GM18498 (cell line): ENCODE measurements around the gene TRIM24.

Experiments
- ATAC-seq: cut with Tn5 transposase; IDR thresholded peaks from one replicate; pipeline ENCODE4 v1.9.1; 2021; ENCODE audit warnings: mild to moderate bottlenecking, moderate library complexity; ENCODE audit not compliant: unreplicated experiment

Gene TRIM24

DNA sequence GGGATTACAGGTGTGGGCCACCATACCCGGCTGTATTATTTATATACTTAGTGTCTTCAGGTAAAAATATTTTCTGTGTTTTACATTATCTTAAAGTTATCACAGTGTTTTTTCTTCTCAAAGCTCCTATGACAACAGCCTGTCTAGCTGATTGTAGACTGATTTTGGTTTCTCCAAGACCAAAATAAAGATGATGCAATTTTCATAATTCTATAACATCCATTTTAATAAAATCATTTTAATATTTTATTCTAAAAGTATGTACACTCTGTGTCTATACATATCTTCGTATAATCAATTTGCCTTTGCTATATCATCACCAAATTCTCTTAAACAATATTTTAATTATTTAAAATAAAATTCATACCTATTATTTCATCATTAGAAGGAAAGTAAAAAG lies 108.6 kb downstream of the TRIM24 start:
- no peak for ATAC-seq

DNA sequence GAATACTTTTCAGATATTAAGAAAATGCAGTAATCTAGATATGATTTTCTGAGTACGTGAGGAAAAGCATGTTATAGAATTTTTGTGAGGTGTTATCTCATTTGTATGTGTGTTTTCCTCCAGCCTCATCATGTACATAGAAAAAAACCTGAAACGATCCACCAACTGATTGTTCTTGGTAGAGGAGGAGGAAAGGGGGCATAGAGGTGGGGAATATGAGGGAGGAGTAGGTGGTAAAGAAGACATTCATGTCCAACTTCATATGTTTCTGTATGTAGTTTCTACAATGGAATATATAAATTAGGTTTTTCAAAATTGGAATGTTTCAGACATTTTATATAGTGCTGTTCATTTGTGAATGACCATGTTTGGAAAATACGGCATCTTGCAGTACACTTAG lies 109.4 kb downstream of the TRIM24 start:
- no peak for ATAC-seq

DNA sequence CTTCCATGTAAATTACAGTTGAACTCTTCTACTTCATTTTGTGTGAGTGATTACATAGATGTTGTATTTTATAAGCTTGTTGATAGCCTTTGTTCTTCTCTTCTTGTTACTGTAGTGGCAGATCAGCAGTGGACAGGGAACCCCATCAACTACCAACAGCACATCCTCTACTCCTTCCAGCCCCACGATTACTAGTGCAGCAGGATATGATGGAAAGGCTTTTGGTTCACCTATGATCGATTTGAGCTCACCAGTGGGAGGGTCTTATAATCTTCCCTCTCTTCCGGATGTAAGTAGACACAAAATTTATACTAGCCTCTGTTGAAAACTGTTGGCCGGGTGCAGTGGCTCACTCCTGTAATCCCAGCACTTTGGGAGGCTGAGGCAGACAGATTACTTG lies 110.7 kb downstream of the TRIM24 start:
- no peak for ATAC-seq

DNA sequence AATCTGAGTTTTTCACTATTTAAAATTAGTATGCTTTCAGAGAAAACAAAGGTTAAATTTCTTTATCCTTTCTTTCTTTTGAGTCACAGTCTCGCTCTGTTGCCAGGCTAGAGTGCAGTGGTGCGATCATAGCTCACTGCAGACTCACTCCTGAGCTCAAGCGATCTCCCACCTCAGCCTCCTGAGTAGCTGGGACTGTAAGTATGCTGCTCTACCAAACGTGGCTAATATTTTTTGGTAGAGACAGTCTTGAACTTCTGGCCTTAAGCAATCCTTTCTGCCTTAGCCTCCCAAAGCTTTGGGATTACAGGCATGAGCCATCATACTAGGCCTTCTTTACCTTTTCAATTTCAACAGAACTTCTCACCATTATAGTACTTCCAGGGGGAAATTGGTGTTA lies 113.7 kb downstream of the TRIM24 start:
- no peak for ATAC-seq

DNA sequence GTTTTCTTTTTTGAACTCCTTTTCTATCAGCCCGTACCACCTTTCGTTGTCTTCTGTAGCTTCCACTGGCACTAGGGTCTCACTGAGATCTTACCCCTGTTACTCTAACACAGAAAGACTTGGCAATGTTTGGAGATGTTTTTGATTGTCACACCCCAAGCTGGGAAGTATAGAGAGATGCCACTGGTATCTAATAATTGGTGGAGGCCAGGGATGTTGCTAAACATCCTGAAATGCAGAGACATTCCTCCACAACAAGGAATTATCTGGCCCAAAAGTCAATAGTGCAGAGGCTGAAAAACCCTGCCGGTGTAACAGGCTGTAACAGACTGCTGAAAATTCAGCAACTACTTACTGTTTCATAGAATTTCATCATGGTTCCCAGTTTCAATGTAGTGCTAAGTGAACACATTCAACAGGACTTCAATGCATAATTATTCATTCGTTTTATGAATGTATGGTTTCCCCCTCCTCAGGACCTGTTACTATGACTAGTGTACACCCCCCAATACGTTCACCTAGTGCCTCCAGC lies 115.9 kb downstream of the TRIM24 start:
- no peak for ATAC-seq

DNA sequence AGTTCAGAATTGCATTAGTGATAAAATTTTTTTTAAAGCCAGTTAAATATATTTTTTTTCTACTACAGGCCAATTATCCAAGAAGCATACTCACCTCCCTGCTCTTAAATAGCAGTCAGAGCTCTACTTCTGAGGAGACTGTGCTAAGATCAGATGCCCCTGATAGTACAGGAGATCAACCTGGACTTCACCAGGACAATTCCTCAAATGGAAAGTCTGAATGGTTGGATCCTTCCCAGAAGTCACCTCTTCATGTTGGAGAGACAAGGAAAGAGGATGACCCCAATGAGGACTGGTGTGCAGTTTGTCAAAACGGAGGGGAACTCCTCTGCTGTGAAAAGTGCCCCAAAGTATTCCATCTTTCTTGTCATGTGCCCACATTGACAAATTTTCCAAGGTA lies 119.1 kb downstream of the TRIM24 start:
- no peak for ATAC-seq

DNA sequence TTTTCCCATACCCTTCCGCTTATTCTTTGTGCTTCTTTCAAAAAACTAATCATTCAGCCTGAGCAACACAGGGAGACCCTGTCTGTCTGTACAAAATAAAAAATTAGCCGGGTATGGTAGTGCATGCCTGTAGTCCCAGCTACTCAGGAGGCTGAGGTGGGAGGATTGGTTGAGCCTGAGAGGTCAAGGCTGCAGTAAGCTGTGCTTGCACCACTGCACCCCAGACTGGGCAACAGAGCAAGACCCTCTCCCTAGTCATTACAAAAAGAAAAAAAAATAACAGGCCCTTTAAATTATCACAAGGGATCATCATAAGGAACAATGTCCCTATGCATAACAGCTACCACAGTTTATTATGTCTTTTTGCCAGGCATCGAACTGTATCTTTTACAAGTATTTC lies 119.6 kb downstream of the TRIM24 start:
- ATAC-seq = no peak

DNA sequence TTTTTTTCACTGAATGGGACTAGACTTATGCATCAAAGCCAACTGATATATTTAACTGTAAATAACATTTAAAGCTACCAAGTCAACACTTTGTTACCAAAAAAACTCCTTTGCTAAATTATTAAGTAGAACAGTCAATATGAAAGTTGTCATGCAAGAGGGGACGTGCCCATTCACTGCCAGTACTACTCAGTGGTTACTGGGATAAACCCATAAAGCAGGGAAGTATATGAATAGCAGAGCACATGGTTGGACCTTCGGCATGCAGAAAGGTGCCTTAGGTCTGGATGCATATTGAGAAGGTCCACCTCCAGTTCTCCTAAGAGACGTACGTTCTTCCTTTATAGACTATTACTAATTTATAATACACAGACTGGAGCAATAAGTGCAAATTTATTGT lies 121.0 kb downstream of the TRIM24 start:
- ATAC-seq = no peak

DNA sequence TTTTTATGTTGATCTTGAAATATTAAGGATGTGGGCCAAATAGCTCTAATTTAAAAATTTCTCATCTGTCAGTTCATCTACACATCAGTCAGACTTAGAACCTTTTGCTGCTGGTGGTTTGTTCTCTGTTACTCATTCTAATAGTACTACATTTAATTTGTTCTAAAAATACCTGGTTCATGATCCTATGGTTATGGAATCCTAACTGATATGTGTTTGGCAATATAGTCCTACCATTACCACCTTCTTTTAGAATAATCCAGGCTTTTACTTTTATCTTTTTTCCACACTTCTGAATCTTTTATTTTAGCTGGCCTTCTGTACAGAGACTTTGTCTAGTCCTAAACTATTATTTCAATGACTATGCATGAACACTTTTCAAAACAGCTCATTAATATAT lies 124.2 kb downstream of the TRIM24 start:
- ATAC-seq = no peak

DNA sequence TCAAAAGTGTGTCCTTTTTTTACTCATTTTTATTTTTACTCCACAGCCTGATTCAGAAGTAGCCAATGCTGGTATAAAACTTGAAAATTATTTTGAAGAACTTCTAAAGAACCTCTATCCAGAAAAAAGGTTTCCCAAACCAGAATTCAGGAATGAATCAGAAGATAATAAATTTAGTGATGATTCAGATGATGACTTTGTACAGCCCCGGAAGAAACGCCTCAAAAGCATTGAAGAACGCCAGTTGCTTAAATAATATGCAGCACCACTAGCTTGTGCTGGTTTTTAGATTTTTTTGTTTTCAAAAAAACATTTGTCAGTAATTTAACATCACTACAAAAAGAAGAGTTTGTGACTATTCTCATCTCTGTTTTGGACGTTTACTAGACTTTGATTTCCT lies 124.6 kb downstream of the TRIM24 start:
- ATAC-seq = no peak

DNA sequence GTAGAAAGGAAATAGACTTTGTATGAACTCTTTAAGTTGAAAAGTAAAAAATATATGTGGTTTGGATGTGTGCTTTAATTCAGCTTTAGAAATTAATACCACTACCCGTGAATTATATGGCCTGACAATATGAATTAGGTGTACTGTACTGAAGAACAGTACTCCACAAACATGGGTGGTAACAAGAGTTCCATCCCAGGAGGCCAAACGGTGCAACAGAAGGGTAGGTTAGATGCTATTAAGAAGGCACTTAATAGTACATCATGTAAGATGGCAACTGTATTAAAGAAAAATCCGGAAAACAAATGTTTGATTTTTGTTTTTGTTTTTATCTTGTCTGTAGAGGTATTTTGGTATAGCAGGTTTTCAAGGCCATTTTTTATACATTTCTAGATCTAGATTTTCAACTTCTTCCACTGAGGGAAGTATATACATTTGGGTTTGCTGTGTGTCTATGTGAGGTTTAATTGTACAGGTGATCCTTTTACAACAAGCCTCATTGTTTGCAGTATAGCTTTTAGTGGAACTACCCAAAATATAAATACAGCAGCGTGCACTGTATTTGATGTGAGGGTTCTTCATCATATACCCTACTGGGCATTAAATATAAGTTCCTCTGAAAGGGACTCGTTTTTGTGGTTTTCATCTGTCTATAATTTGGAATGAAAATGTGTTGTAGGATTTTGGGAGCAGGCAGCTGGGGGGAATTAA lies 125.4 kb downstream of the TRIM24 start:
- no peak for ATAC-seq

DNA sequence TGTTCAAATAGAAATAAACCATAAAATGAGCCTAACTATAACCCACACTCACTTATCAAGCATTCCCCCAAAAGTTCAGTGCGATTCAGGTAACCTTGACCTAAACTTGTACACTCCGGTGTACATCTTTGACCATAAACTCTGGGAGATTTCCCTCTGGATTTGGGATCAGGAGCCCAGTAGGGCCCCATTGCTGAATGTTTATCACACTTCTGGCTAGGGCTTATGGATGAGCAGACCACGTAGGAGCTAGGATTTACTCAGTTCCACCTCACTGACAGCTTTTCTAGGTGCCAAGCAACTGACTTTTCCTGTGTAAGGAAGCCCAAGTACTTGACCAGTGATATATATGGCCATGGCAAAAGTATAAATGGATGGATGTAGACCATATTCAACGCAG lies 127.4 kb downstream of the TRIM24 start:
- no peak for ATAC-seq

DNA sequence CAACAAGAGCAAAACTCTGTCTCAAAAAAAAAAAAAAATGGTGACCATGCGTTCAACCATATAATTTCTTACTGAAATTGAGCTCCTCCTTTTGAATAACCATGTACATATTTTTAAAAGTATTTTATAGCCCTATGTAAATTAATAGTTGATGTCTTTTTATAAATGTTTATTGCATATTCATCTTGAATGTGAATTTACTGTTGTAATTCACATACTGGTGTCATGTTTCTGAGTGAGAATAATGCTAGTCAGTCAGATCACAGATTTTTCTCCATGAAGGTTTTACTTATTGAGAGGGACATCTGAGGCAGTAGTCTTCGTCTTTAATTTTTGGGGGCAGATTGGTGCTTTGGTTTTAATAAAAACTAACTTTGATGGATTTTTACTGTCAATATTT lies 128.9 kb downstream of the TRIM24 start:
- no peak for ATAC-seq

DNA sequence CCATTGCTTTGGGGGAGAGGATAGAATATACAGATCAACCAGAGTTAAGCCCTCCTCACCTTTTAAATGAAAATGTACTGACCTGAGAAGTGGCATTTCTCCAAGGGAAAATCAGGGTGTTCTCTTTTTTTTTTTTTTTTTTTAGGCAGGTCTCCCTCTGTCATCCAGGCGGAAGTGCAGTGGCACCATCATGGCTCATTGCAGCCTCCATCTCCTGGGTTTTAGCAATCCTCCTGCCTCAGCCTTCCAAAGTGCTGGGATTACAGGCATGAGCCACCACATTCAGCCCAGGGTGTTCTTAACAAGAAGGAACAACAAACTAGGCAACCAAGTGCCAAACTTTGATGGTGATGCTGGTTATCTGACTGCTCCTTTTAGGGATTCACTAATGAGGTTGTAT lies 130.1 kb downstream of the TRIM24 start:
- ATAC-seq = no peak

DNA sequence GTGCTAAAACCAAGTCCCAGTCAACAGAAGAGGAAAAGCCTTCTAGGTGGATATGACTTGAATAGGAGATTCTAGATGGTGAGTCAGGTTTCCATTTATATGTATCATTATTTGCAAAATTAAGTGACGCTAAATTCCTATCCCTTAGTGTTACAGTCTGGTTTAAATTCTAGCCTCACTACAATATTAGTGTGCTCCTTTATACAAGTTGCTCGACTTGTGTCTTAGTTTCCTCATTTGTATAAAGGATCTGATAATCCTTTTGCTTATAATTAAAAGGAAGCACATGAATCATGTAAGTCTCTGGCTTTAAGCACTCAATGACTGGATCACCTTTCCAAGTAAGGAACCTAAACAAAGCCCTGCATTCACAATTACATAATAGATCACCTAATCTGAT lies 135.4 kb downstream of the TRIM24 start:
- no peak for ATAC-seq

DNA sequence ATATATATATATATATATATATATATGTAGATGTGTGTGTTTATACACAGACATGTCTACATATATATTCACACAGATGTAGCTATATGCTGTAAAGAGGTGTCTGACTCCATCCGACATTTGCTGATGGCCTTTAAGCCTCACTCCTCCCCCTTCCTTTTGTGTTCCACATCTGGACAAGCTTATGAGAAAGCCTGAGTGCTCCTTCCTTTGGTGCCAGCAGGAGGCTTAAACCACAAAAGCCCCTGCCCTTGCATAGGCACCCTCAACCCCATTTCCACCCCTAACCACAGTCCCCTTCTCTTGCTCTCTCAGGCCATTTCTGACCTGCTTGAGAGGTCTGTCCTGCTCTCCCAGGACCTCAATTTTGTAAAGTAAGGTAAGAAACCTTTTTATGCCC lies 142.4 kb downstream of the TRIM24 start:
- no peak for ATAC-seq

DNA sequence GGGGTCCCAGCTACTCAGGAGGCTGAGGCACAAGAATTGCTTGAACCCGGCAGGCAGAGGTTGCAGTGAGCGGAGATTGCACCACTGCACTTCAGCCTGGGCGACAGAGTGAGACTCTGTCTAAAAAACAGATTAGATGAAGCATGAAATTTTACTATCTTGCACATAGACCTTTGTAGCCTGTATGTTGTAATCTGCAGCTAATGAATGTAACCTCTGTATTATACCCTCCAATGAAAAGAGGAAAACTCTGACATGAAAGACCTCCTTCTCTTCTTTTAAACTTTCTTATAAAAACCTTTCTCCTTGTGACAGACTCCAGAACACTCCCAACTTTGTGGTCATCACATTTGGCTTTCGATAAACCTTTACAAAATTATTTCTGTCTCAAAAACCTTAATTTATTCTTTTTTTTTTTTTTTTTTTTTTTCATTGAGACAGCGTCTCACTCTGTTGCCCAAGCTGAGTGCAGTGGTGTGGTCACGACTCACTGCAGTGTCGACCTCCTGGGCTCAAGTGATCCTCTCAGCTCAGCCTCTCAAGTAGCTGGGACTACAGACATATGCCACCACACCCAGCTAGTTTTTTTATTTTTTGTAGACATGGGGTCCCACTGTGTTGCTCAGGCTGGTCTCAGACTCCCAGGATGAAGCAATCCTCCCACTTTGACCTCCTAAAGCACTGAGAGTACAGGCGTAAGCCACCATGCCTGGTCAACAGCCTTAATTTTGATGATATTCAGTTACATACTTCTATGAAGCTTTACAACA lies 143.7 kb downstream of the TRIM24 start:
- ATAC-seq = no peak

DNA sequence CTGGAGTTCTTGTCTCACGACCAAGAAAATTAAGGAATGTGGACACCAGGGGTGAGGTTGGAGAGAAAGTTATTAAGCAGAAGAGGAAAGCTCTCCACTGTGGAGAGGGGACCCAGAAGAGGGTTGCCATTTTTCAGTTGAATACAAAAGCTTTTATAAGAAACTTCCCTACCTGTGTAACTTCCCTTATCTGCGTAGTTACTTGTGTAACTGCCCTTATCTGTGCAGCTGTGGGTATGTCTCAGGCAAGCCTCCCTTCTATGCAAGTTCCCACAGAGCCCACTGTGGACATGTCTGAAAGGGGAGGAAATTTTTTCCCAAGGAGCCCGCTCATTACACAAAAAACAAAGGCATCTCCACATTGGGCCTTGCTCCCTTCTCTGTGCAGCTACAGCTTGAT lies 146.2 kb downstream of the TRIM24 start:
- ATAC-seq = no peak

DNA sequence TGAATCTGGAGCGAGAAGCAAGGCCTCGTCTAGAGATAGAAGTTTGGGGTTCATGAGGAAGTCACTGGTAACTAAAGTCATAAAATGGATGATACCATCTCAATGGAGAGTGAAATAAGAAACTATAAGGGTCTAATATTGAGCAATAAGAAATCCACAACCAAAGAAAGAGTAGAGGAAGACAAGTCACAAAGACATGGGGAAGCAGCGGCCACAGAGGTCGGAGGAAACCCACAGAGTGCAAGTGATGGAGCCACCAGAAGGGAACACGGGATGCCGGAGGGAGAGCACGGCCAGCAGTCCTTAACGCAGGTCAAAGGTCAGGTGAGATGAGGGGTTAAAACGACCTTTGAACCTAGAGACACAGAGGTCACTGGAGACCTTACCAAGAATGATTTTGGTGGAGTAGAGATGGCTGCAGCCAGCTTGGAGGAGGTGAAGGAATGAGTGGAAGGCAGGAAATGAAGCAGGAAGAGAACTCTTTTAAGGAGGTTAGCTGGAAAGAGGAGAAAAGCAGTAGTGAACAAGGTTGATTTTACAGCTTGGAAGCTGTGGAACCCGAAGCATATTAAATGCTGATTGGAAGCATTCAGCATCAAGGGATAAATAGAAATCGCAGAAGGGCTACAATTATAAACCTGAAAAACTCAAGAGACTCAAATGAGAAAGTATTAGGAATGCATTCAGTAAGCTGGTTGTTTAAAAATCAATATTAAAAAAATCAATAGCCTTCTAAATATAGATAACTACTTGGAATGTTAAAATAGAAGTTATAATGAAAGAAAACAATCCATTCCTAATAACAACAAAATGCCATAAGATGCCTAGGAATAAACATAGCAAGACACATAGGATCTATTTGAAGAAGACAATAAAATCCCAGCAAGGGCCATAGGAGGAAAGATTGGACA lies 147.4 kb downstream of the TRIM24 start:
- no peak for ATAC-seq

DNA sequence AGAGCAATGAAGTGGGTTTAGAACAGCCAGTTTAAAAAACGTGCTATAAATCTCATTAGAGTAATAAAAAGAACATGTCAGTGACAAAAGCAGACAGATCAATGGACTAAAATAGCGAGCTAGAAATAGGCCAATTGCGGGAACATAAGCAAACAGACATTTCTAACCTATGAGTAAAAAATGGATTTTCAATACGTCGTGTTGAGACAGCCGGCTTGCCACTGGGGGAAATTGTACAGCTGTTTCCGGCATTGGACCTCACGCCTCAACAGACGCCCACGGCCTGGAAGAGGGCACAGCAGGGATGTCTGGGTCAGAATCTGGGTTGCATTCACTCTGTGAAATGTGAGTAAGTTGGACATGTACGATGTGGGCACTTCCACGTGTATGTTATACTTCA lies 148.2 kb downstream of the TRIM24 start:
- peak; percentile 47 for ATAC-seq

DNA sequence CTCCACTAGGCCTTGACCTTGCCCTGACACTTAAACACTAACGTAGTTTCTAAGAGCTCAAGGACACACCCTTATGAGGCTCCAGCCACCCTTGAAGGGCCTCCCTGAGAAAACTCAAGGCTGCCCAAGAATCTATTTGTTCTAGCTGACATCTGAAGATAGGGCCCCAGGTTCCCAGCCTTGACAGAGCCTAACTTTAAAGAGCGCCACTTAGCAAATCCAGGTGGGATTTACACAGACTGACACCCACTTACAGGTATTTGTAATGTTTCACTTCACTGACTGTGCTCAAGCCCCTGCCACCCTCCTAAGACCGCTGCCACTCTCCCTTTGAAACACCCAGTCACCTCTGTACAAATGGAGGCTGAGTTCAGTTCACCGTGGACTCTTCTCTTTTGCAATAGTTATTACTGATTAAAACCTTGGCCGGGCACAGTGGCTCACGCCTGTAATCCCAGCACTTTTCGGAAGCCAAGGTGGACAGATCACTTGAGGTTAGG lies 150.7 kb downstream of the TRIM24 start:
- ATAC-seq = no peak
